ENCODE measurements around the gene TFAP2E.
A peak's percentile ranks its signal among the peaks of the same experiment; 100 is the strongest.

The TFAP2E gene

DNA sequence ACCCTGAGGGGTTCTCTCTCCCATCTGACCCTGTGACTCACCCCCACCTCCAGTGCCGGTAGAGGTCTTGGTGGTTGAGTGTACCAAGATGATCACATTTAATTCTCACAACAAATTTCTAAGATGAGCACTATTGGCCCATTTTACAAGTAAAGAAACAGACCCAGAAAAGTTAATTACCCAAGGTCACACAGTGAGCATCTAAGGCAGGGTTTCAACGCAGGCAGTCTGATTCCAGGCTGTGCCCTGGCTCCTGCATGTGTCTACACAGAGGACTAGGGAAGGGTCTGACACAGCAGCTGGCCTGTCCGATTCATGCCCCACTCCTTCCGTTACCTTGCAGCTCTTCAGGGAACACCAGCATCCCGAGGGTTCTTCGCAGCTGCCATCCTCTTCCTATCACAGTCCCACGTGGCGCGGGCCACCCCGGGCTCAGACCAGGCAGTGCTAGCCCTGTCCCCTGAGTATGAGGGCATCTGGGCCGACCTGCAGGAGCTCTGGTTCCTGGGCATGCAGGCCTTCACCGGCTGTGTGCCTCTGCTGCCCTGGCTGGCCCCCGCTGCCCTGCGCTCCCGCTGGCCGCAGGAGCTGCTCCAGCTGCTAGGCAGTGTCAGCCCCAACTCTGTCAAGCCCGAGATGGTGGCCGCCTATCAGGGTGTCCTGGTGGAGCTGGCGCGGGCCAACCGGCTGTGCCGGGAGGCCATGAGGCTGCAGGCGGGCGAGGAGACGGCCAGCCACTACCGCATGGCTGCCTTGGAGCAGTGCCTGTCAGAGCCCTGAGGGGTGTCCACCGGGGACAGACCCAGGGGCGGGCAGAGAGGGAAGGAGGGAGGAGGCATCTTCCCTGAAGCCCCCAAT, 8.0 kb upstream of the TFAP2E start:
- no peak for TF ChIP-seq CTCF (IDR thresholded peaks at IDR 0.05; ENCODE audit: control insufficient read depth, extremely low read depth, insufficient read depth)
- H3K4me3 ChIP-seq (ENCODE audit: low read depth, low read length), result no peak overlapping the region
- no peak for DNase-seq (ENCODE audit: low read depth)

GRCh38 chr1:35565742-35566133, 7.4 kb upstream of the TFAP2E start:
- H3K4me3 ChIP-seq (ENCODE audit: low read depth, low read length), result no peak overlapping the region
- no peak for TF ChIP-seq CTCF (IDR thresholded peaks at IDR 0.05; ENCODE audit: control insufficient read depth, extremely low read depth, insufficient read depth)
- DNase-seq (ENCODE audit: low read depth), result no peak

DNA sequence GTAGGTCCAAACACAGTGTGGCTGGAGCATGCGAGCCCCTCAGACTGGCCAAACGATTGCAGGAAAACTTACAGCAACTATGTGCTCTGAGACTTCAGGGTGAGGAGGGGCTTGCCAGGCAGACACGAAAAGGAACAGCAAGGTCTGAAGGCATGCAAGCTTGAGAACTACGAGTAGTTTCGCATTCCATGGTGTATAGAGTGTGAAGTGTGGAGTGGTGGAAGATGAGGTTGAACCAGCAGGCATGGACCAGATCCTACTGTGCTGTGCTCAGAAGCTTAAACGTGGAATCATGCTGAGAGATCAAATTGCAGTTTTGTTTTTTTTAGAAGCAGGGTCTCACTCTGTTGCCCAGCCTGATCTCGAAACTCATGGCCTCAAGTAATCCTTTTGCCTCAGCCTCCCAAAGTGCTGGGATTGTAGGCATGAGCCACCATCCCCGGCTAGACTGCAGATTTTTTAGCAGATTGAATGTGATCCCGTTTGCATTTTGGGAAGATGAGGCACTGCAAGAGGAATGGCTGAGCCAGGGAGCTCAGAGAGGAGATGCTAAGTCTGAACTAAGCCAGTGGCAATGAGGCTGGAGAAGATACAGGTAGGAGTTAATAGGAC, 5.1 kb upstream of the TFAP2E start:
- TF ChIP-seq CTCF (IDR thresholded peaks at IDR 0.05; ENCODE audit: control insufficient read depth, extremely low read depth, insufficient read depth), result no peak
- DNase-seq (ENCODE audit: low read depth), result no peak
- H3K4me3 ChIP-seq (ENCODE audit: low read depth, low read length), result no peak overlapping the region

GRCh38 chr1:35568975-35569395, 4.1 kb upstream of the TFAP2E start:
- no peak overlapping the region for H3K4me3 ChIP-seq (ENCODE audit: low read depth, low read length)
- DNase-seq (ENCODE audit: low read depth), result no peak
- peak; percentile 89 for TF ChIP-seq CTCF (IDR thresholded peaks at IDR 0.05; ENCODE audit: control insufficient read depth, extremely low read depth, insufficient read depth)

GRCh38 chr1:35569936-35570335, 3.2 kb upstream of the TFAP2E start:
- TF ChIP-seq CTCF (IDR thresholded peaks at IDR 0.05; ENCODE audit: control insufficient read depth, extremely low read depth, insufficient read depth), result no peak
- DNase-seq (ENCODE audit: low read depth), result no peak
- no peak overlapping the region for H3K4me3 ChIP-seq (ENCODE audit: low read depth, low read length)

- no peak overlapping the region for H3K4me3 ChIP-seq (ENCODE audit: low read depth, low read length)
- no peak for DNase-seq (ENCODE audit: low read depth)
- TF ChIP-seq CTCF (IDR thresholded peaks at IDR 0.05; ENCODE audit: control insufficient read depth, extremely low read depth, insufficient read depth), result no peak
Observed at GRCh38 chr1:35570589-35571137, 2.5 kb upstream of the TFAP2E start.
